HepG2 (cell line): Measurements from ENCODE around the gene CTDSP2. TPM values are rescaled to one million over a fixed set of nuclear protein-coding genes. Genes with fewer than 3 reads are reported as not detected.

ENCODE experiments used
- ATAC-seq: fragments of 200-7000 bp; cut with Tn5 transposase; 3 replicates; pipeline ENCODE4 v1.9.1; 2020; ENCODE audit warnings: mild to moderate bottlenecking, moderate library complexity
- BruUV-seq: library from RNA; stranded (reverse); fragments of 400-500 nt; replicated peaks from 2 replicates; lab custom pipeline; 2021; lab: Mats Ljungman, UMichigan
- CTCF ChIA-PET: fragments of 300-600 bp; formaldehyde crosslinking; extraction: SDS; loops from one replicate; lab custom pipeline; 2021; ENCODE audit warnings: low total read pairs, inconsistent platforms, low intra/inter-chr PET ratio; lab: Yijun Ruan, JAX
- POLR2A ChIA-PET: fragments of 350-600 bp; sonication (Branson Sonifier 250); formaldehyde crosslinking; loops from one replicate; lab custom pipeline; 2020; ENCODE audit warnings: antibody characterized with exemption, inconsistent platforms; lab: Yijun Ruan, JAX
- DNase-seq: peaks from one replicate; pipeline ENCODE4 v3.0.0-alpha.2; 2015; ENCODE audit warnings: low spot score
- FAIRE-seq: peaks from 3 replicates; lab custom pipeline; 2011; peaks lifted over from hg19 to GRCh38; lab: Jason Lieb, UNC
- H2AFZ ChIP-seq: one replicate; pipeline ENCODE4 v1.6.1; 2011; ENCODE audit warnings: low read length, inconsistent platforms
- H3K27ac ChIP-seq: fragments of 300-600 bp; 3 replicates; pipeline ENCODE4 v1.8.0; 2011; ENCODE audit warnings: mixed run types, mild to moderate bottlenecking, mixed read lengths, low read length, inconsistent platforms; ENCODE audit not compliant: insufficient read depth; ENCODE audit errors: extremely low read length
- H3K27me3 ChIP-seq, 2 experiments: fragments of 200-600 bp in 1 of 2; 2 replicates in 1 of 2; 3 replicates in 1 of 2; pipeline versions ENCODE4 v1.6.0 to v1.8.0; 2011; ENCODE audit warnings: low read length in 2 of 2, mild to moderate bottlenecking in 2 of 2, moderate library complexity in 2 of 2, inconsistent platforms in 1 of 2; ENCODE audit not compliant: insufficient read depth in 2 of 2, control insufficient read depth in 1 of 2
- H3K36me3 ChIP-seq, 2 experiments: fragments of 200-600 bp in 1 of 2; replicated peaks in 1 of 2; 2 replicates in 1 of 2; 3 replicates in 1 of 2; pipeline versions ENCODE4 v1.5.1 to v1.8.0; 2011; ENCODE audit warnings: low read length in 2 of 2, inconsistent platforms in 1 of 2; ENCODE audit not compliant: insufficient read depth in 2 of 2, control insufficient read depth in 1 of 2
- H3K4me1 ChIP-seq: 2 replicates; pipeline ENCODE4 v1.5.1; 2012; ENCODE audit warnings: low read length, inconsistent platforms; ENCODE audit not compliant: insufficient read depth
- H3K4me2 ChIP-seq: 2 replicates; pipeline ENCODE4 v1.6.0; 2011; ENCODE audit warnings: low read depth, low read length, inconsistent platforms
- H3K4me3 ChIP-seq, 3 experiments: fragments of 200-600 bp in 1 of 3; sonication (generic), shearing (Covaris generic) in 1 of 3; replicated peaks in 1 of 3; 2 replicates each; pipeline ENCODE4 v1.5.1; 2011 to 2016; ENCODE audit warnings: low read length in 3 of 3, inconsistent platforms in 2 of 3, low read depth in 2 of 3, mild to moderate bottlenecking in 2 of 3, control low read depth in 1 of 3, mixed read lengths in 1 of 3; ENCODE audit not compliant: insufficient read depth in 1 of 3
- H3K79me2 ChIP-seq: one replicate; pipeline ENCODE4 v1.6.1; 2011; ENCODE audit warnings: low read length, inconsistent platforms; ENCODE audit not compliant: insufficient read depth
- H3K9ac ChIP-seq: 2 replicates; pipeline ENCODE4 v1.6.0; 2011; ENCODE audit warnings: mild to moderate bottlenecking, low read depth, low read length, inconsistent platforms; ENCODE audit not compliant: insufficient read depth
- H3K9me3 ChIP-seq: 2 replicates; pipeline ENCODE4 v1.5.1; 2012; ENCODE audit warnings: mild to moderate bottlenecking, low read length
- H4K20me1 ChIP-seq: 2 replicates; pipeline ENCODE4 v1.6.0; 2011; ENCODE audit warnings: inconsistent platforms, mild to moderate bottlenecking, low read length, moderate library complexity; ENCODE audit not compliant: insufficient read depth
- ADNP ChIP-seq: sonication (generic); formaldehyde crosslinking; IDR thresholded peaks from 2 replicates; pipeline ENCODE4 v1.4.0; 2020; ENCODE audit warnings: missing genetic modification reagents
- ATAD3A ChIP-seq: sonication (generic); formaldehyde crosslinking; IDR thresholded peaks from 2 replicates; pipeline ENCODE4 v1.4.0; 2020; ENCODE audit warnings: missing genetic modification reagents
- BATF2 ChIP-seq: sonication (generic); formaldehyde crosslinking; IDR thresholded peaks from 2 replicates; pipeline ENCODE4 v1.8.0; 2022; ENCODE audit warnings: mild to moderate bottlenecking, missing genetic modification reagents, moderate library complexity
- DMTF1 ChIP-seq: sonication (generic); formaldehyde crosslinking; IDR thresholded peaks from 2 replicates; pipeline ENCODE4 v1.4.0; 2020; ENCODE audit warnings: mild to moderate bottlenecking, missing genetic modification reagents
- EED ChIP-seq: sonication (generic); formaldehyde crosslinking; IDR thresholded peaks from 2 replicates; pipeline ENCODE4 v1.5.0; 2020; ENCODE audit warnings: mild to moderate bottlenecking, missing genetic modification reagents
- ELF1 ChIP-seq: sonication (generic); formaldehyde crosslinking; IDR thresholded peaks from 2 replicates; pipeline ENCODE4 v1.4.0; 2020; ENCODE audit warnings: missing genetic modification reagents
- MXD4 ChIP-seq: IDR thresholded peaks from 2 replicates; pipeline ENCODE4 v1.6.1; 2016; ENCODE audit warnings: mild to moderate bottlenecking, missing biosample characterization, missing genetic modification reagents
- PHB2 ChIP-seq: fragments of 450-650 bp; IDR thresholded peaks from 2 replicates; pipeline ENCODE4 v1.6.1; 2018; ENCODE audit not compliant: partially characterized antibody
- REPIN1 ChIP-seq: sonication (generic); formaldehyde crosslinking; IDR thresholded peaks from 2 replicates; pipeline ENCODE4 v1.8.0; 2022; ENCODE audit warnings: missing genetic modification reagents, low read depth, mild to moderate bottlenecking, borderline replicate concordance
- ZNF496 ChIP-seq: sonication (generic); formaldehyde crosslinking; IDR thresholded peaks from 2 replicates; pipeline ENCODE4 v1.8.1; 2023; ENCODE audit warnings: mild to moderate bottlenecking, moderate library complexity, missing genetic modification reagents; ENCODE audit not compliant: insufficient replicate concordance
- WGBS: methylation state at CpG from one replicate; pipeline ENCODE4 v1.1.6; 2017; ENCODE audit warnings: low lambda C conversion rate; 5-methylcytosine and 5-hydroxymethylcytosine counted together
- in situ Hi-C: cut with HindIII; loops from 2 replicates; pipeline ENCODE4 v1.10.0; 2017; ENCODE audit warnings: low pct_unique_long_range_greater_than_20kb; ENCODE audit not compliant: extremely low pct_ligation_motif_present
- intact Hi-C: fragments of 100-400 bp; cut with micrococcal nuclease; formaldehyde crosslinking; loops from one replicate; pipeline ENCODE4 v1.10.0; 2022; ENCODE audit not compliant: unreplicated experiment
- polyA plus RNA-seq, 8 experiments: library from polyadenylated mRNA; depleted of rRNA in 3 of 8; stranded (reverse) in 7 of 8; unstranded in 1 of 8; fragments of >200 nt; fragmentation: Illumina TruSeq in 4 of 8; extraction: Trizol in 4 of 8; gene quantifications; 2 replicates each; pipeline versions ENCODE4 v1.2.1 to v1.2.3, GENCODE V29; 2011 to 2016; ENCODE audit warnings: low read depth in 4 of 8, missing spikeins in 1 of 8, mixed read lengths in 1 of 8; ENCODE audit not compliant: insufficient read depth in 1 of 8
- total RNA-seq, 5 experiments: library from RNA; depleted of rRNA; stranded (reverse); fragments of >200 nt; fragmentation: Illumina TruSeq; extraction: Trizol; gene quantifications; 2 replicates each; pipeline ENCODE4 v1.2.3, GENCODE V29; 2016; ENCODE audit warnings: low read depth in 1 of 5
- TF ChIP-seq, protein P1 (sequence below): sonication (generic); formaldehyde crosslinking; IDR thresholded peaks from 2 replicates; pipeline ENCODE4 v1.5.0; 2020; ENCODE audit warnings: missing genetic modification reagents
- TF ChIP-seq, protein P2 (sequence below): sonication (generic); formaldehyde crosslinking; IDR thresholded peaks from 2 replicates; pipeline ENCODE4 v1.4.0; 2020; ENCODE audit warnings: mild to moderate bottlenecking, missing genetic modification reagents, borderline replicate concordance

The CTDSP2 gene
- total and polyA plus RNA-seq, 2 of the 13 experiments (the other 11 are each of a cell fraction or from before 2014, with no cell fraction given): 38.1 to 82.5 TPM

- FAIRE-seq: no peak
- CTCF ChIA-PET: no interaction called here
- POLR2A ChIA-PET: no interaction called here
Observed at GRCh38 chr12:57777367-57777766, 69.2 kb downstream of the CTDSP2 start.

More at GRCh38 chr12:57777367-57777766, 69.2 kb downstream of the CTDSP2 start:
- TF ChIP-seq ELF1 (CRISPR knock-in tag): no peak
- TF ChIP-seq ATAD3A (CRISPR knock-in tag): no peak
- no peak for TF ChIP-seq ZNF496
- no peak for TF ChIP-seq BATF2 (CRISPR knock-in tag)
- TF ChIP-seq REPIN1 (CRISPR knock-in tag): no peak
- TF ChIP-seq, protein P1, sequence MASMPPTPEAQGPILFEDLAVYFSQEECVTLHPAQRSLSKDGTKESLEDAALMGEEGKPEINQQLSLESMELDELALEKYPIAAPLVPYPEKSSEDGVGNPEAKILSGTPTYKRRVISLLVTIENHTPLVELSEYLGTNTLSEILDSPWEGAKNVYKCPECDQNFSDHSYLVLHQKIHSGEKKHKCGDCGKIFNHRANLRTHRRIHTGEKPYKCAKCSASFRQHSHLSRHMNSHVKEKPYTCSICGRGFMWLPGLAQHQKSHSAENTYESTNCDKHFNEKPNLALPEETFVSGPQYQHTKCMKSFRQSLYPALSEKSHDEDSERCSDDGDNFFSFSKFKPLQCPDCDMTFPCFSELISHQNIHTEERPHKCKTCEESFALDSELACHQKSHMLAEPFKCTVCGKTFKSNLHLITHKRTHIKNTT (CRISPR knock-in tag): no peak
- TF ChIP-seq, protein P2, sequence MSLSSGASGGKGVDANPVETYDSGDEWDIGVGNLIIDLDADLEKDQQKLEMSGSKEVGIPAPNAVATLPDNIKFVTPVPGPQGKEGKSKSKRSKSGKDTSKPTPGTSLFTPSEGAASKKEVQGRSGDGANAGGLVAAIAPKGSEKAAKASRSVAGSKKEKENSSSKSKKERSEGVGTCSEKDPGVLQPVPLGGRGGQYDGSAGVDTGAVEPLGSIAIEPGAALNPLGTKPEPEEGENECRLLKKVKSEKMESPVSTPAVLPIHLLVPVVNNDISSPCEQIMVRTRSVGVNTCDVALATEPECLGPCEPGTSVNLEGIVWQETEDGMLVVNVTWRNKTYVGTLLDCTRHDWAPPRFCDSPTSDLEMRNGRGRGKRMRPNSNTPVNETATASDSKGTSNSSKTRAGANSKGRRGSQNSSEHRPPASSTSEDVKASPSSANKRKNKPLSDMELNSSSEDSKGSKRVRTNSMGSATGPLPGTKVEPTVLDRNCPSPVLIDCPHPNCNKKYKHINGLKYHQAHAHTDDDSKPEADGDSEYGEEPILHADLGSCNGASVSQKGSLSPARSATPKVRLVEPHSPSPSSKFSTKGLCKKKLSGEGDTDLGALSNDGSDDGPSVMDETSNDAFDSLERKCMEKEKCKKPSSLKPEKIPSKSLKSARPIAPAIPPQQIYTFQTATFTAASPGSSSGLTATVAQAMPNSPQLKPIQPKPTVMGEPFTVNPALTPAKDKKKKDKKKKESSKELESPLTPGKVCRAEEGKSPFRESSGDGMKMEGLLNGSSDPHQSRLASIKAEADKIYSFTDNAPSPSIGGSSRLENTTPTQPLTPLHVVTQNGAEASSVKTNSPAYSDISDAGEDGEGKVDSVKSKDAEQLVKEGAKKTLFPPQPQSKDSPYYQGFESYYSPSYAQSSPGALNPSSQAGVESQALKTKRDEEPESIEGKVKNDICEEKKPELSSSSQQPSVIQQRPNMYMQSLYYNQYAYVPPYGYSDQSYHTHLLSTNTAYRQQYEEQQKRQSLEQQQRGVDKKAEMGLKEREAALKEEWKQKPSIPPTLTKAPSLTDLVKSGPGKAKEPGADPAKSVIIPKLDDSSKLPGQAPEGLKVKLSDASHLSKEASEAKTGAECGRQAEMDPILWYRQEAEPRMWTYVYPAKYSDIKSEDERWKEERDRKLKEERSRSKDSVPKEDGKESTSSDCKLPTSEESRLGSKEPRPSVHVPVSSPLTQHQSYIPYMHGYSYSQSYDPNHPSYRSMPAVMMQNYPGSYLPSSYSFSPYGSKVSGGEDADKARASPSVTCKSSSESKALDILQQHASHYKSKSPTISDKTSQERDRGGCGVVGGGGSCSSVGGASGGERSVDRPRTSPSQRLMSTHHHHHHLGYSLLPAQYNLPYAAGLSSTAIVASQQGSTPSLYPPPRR (CRISPR knock-in tag): no peak
- TF ChIP-seq PHB2: no peak
- no peak for TF ChIP-seq MXD4 (CRISPR knock-in tag)
- no peak for TF ChIP-seq DMTF1 (CRISPR knock-in tag)
- no peak for TF ChIP-seq EED
- no peak for TF ChIP-seq ADNP (CRISPR knock-in tag)
- Histone ChIP-seq H3K9me3 (no peaks in the 10 kb centered on the region), H3K27ac (no peak overlapping the region), H4K20me1 (no peaks in the 10 kb centered on the region), H3K36me3 (peaks cover 4 to 7% of the 10 kb centered on the region in 2 experiments; a peak in 4 of 5 replicates), H3K9ac (no peak overlapping the region), H3K4me3 (no peak overlapping the region), H2AFZ (no peak overlapping the region), H3K4me2 (no peak overlapping the region), H3K4me1 (peaks cover 18% of the 10 kb centered on the region), H3K27me3 (no peaks in the 10 kb centered on the region; a peak in 1 of 5 replicates), H3K79me2 (peaks cover 4% of the 10 kb centered on the region)
- intact Hi-C loops (no loop called here), in situ Hi-C loops (no loop called here)
- ATAC-seq (no peak), DNase-seq (no peak)
- WGBS: 98% methylated on average over 7 of the region's 7 CpGs
- no TSS peak for BruUV-seq
